NCI-H748 (cell line): Measurements from ENCODE around the gene PTTG1IP.

Experiments
- DNase-seq: peaks from one replicate; lab custom pipeline; 2025; ENCODE audit not compliant: unreplicated experiment; lab: John Stamatoyannopoulos, UW

Gene PTTG1IP

GRCh38 chr21:44866780-44867179 lies 6.7 kb downstream of the PTTG1IP start:
- DNase-seq, result peak; percentile 49

DNA sequence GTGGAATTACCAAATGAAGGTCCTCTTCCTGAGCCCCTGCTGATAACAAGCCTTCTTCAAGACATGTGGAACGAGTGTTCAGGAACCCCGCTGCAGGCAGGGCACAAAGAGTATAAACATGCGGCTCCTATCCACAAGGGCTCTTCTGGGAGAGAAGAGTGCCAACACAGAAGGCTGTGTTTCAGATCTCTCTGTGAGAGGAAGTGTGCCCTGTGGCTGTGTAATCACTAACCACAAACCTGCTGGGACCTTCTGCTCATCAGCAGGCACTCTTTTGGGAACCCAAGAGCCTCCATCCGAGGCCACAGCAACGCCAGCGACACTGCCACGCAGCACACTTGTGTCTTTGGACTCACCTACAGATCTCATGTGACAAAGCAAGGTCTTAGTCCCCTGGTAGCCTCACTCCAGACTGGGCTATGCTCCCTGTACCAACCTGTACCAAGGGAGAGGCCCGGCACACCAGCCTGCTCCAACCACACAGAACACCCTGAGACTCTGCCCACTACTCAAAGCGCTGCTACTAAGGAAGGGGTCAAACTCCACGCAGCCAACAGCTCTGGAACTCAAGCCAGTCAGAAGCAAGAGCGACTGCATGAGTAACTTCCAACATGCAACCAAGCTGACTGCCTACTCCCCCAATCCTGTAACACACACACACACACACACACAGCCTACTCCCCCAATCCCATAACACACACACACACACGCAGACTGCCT lies 7.8 kb downstream of the PTTG1IP start:
- no peak for DNase-seq

- no peak for DNase-seq
These were observed 10.4 kb downstream of the PTTG1IP start for GRCh38 chr21:44862869-44863685.

- no peak for DNase-seq
These were observed 14.7 kb downstream of the PTTG1IP start for GRCh38 chr21:44858791-44859190.

DNA sequence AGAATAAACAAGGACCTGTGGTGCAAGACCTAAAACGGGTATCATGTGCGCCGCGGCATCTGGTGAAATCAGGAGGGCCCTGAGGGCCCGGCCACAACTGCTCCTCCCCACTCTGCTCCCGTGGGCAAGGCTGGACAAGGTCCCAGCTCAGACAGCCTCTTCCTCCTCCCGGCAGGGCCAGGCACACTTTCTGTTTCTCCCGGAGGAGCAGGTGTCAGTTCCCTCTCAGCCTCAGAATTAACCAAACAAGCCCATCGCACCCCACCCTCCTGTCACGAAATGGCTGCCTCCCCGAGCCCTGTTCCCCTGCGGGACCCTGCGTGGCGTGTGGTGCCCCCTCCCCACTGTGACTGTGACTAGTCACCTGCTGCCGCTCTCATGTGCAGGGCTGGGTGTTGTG lies 15.2 kb downstream of the PTTG1IP start:
- no peak for DNase-seq

GRCh38 chr21:44857127-44857892 lies 16.2 kb downstream of the PTTG1IP start:
- no peak for DNase-seq

- DNase-seq, result no peak
These were observed 17.4 kb downstream of the PTTG1IP start for GRCh38 chr21:44856131-44856530.

GRCh38 chr21:44855572-44855971 lies 17.9 kb downstream of the PTTG1IP start:
- no peak for DNase-seq

- DNase-seq, result no peak
These were observed 18.6 kb downstream of the PTTG1IP start for GRCh38 chr21:44854664-44855446.

GRCh38 chr21:44854391-44854663 lies 19.2 kb downstream of the PTTG1IP start:
- no peak for DNase-seq

- DNase-seq, result peak; percentile 5
These were observed 19.7 kb downstream of the PTTG1IP start for GRCh38 chr21:44853601-44854390.

DNA sequence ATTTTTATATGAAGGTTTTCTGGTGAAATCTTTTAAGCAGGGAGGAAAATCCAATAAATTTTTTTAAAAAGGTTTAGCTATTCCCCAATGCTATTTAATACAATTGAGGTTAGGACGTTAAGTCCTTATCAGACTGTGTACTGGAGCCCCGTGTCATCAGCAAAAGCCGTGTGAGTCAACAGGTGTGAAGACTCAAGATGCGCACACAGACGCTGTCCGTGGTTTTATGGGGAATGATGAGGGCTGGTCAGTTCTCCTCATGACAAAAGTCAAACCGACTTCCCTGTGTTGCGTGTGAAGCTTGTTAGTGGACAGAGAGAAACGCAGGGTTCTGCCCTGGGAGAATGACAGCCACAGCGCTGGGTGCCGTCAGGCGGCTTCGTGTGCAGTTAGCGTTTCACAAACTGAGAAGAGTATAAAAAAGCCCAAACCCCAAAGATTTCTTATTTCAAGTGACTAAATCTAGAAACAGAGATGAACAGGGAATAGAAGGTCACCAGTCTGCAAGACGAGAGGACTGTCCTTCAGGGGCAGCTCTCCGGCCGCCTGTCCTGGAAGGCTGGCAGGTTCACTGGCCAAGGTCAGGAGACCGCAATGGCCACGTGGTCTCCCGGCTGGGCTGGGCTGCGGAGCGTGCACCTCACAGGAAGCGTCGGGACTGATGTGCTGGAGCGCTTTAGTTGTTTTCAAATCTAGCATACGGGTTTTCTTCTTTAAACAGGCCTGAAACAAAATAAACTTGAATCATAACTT lies 22.4 kb downstream of the PTTG1IP start:
- no peak for DNase-seq

DNA sequence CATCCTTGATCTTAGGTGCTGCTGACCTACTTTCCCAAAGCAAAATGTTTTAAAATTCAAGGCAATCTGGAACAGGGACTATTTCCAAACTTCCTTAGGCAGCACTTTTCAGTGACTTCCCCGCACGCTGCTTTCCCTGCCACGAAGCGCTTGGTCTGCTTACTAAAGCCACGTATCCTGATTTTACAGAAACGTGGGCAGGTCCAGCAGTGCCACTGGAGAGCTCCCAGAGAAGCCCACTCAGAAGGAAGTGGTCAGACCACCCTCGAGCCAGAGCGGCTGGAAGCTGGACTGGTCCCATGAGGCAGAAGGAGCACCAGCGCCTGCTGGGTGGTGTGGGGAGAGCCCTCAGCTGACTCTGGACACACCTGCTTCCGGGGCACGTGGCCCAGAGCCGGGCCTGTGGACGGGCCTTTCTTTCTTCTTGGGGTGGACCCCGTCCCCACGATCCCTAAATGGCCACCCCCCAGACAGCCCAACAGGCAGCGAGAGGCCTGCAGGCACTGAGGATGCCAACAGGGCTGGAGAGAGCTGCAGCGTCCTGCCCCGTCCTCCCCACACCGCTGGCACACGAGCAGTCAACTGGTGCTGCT lies 23.2 kb downstream of the PTTG1IP start:
- no peak for DNase-seq

DNA sequence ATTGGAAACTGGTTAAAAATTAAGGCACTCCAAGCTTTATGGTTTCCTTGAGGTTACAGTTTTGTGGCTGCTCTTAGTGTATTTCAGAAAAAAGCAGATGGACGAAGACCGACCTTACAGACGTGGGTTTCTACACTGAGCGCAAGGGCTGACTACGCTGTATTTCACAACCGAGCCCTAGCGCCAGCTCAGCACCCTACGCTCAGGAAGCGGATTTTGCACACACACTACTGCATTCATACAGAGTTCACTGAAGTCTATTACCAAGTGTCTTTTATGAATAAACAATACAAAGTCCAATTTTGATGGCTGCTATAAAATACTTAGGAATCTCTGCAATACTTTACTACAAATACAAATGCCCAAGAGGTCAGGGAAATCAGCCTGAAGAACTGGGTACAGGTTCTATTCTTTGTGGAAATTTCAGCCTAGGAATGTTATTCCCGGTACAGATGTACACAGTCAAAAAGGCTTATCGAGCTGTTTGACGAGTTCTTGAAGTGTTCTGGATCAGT lies 23.8 kb downstream of the PTTG1IP start:
- no peak for DNase-seq

DNA sequence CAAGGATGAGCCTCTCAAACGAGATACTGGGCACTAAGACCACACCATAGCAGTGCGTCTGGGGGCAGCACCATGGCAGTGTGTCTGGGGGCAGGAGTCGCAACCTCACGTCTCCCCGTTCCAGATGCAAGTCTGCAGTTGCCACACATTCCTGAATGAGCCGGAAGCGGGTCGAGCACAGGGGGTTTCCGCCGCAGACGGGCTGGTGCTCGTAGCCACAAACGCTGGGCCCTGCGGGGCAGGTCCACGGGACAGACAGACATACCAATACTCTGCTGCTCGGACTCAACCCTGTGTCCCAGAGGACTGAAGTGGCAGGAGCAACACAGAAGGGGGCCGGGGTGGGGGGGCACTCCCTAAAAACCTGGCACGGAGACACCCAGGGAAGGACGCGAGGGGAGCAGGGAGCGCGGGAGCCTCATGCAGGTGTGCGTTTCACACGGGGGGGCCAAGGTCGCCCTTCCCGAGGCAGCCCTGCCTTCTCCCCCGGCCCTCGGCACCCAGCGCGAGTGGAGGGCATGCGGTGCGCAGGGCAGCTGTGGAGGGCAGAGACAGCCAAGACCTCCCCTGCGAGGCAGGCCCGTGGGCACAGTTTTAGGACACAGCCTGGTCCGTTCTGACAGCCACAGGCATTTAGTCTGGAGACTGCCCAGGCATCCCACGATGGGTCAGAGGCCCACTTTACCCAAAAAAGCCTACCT lies 24.5 kb downstream of the PTTG1IP start:
- no peak for DNase-seq

DNA sequence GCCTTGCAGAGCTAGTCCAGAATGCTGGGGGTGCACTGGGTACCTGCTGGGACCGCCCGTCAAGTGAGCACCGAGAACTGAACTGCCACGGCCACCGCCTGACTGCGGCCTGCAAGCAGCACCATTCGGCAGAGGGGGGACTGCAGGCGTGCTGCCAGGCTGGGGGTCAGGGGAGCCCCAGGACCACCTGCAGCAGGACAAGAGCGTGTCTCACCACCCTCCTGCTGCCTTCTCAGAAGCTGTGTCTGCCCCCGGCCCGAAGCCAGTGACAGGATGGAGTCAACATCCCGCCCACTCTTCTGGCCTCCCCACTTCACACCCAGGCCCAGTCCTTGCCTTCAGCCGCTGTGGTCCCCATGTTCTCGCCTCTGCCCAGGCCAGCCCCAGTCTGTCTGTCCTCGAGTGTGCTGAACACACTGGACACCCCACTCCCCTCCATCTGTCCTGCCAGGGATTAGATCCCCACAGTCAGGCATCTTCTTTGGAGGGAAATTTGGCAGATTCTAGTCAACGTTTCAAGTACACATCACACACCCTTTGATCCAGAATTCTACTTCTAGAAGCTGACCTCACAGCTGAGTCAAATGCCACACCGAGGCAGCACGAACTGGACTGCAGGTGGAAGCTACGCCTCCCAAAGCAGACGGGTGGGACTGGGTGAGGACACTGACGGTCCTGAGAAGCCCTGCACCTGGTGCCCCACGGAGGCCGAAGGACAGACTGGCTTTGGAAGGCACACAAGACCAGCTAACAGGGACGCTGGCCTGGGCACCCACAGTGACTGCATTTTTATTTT lies 26.0 kb downstream of the PTTG1IP start:
- no peak for DNase-seq

DNA sequence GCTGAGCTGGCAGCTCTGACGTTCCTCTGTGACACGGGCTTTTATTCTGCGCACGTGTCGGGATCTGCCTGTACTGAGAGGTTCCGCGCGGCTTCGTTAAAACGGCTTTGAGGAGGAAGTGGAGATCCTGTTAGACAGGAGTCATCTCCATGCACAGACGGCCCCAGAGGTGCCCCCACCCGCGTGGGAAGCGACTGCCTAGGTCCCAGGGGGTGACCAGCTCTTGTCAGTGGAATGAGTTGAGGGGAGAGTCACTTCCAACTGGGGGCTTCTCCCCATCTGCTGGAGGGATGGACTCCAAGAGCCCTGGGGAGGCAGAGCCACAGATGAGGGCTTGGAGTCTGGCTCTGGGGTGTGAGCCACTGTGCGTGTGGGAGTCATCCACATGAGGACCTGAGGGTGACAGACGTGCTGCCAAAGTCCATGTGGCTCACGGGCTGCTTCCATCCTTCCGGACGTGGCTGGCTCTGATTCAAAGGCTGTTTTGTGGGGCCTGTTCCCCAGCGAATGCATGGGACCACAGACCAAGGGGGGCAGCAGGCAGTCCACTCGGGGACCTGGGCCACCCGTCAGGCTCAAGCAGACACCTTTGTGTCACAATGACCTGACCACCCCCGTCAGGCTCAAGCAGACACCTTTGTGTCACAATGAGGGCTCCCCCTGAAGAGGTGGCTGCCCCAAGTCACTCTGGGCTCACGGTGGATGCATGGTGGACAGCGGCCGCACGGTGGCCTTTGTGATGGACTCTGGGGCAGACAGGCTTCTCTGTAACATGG lies 26.8 kb downstream of the PTTG1IP start:
- peak; percentile 33 for DNase-seq
